NK-92 (cell line): ENCODE results near the gene TRIP11.

ENCODE experiments used
- DNase-seq: peaks from one replicate; lab custom pipeline; 2025; ENCODE audit not compliant: unreplicated experiment; lab: John Stamatoyannopoulos, UW

TRIP11 gene

GRCh38 chr14:91961297-91962220 is 78.3 kb downstream of the TRIP11 start:
- DNase-seq: no peak

GRCh38 chr14:91957876-91958313 is 82.0 kb downstream of the TRIP11 start:
- DNase-seq: no peak

- no peak for DNase-seq
Observed at GRCh38 chr14:91956616-91957015, 83.2 kb downstream of the TRIP11 start.

- DNase-seq: no peak
Observed at GRCh38 chr14:91955168-91955567, 84.7 kb downstream of the TRIP11 start.

GRCh38 chr14:91953170-91953985 is 86.5 kb downstream of the TRIP11 start:
- no peak for DNase-seq

GRCh38 chr14:91947475-91948184 is 92.2 kb downstream of the TRIP11 start, which contains the start of gene FBLN5:
Gene FBLN5 (minus strand): TSS chr14:91947694. CDS start chr14:91947229, 465 bp downstream.
- no peak for DNase-seq

GRCh38 chr14:91946622-91947474 is 93.0 kb downstream of the TRIP11 start:
- no peak for DNase-seq

GRCh38 chr14:91945751-91946621 is 93.9 kb downstream of the TRIP11 start:
- no peak for DNase-seq

GRCh38 chr14:91942946-91943345 is 96.9 kb downstream of the TRIP11 start:
- no peak for DNase-seq

- DNase-seq: no peak
Observed at GRCh38 chr14:91942128-91942527, 97.7 kb downstream of the TRIP11 start.

- DNase-seq: no peak
Observed at GRCh38 chr14:91940209-91940608, 99.7 kb downstream of the TRIP11 start.

GRCh38 chr14:91935586-91935985 is 104.3 kb downstream of the TRIP11 start:
- DNase-seq: no peak

- DNase-seq: no peak
Observed at GRCh38 chr14:91934554-91935285, 105.1 kb downstream of the TRIP11 start.

GRCh38 chr14:91931478-91932088 is 108.3 kb downstream of the TRIP11 start:
- no peak for DNase-seq

GRCh38 chr14:91929700-91930099 is 110.2 kb downstream of the TRIP11 start:
- no peak for DNase-seq

GRCh38 chr14:91927800-91928199 is 112.1 kb downstream of the TRIP11 start:
- no peak for DNase-seq

- no peak for DNase-seq
Observed at GRCh38 chr14:91927191-91927590, 112.7 kb downstream of the TRIP11 start.
